Rectal smooth muscle tissue (tissue), 1 donor: Measurements from ENCODE around the gene SURF2.
A peak's percentile ranks its signal among the peaks of the same experiment; 100 is the strongest.

ENCODE experiments used
- H3K27ac ChIP-seq: one replicate; pipeline ENCODE4 v1.7.0; 2013; ENCODE audit warnings: low read depth, low read length, inconsistent platforms
- H3K27me3 ChIP-seq: one replicate; pipeline ENCODE4 v1.7.0; 2013; ENCODE audit warnings: low read length; ENCODE audit not compliant: control insufficient read depth, insufficient read depth
- H3K36me3 ChIP-seq: one replicate; pipeline ENCODE4 v1.7.0; 2013; ENCODE audit warnings: low read length; ENCODE audit not compliant: control insufficient read depth, insufficient read depth
- H3K4me1 ChIP-seq: one replicate; pipeline ENCODE4 v1.7.0; 2013; ENCODE audit warnings: low read length; ENCODE audit not compliant: control insufficient read depth, insufficient read depth
- H3K4me3 ChIP-seq: one replicate; pipeline ENCODE4 v1.7.0; 2013; ENCODE audit warnings: low read length
- H3K9ac ChIP-seq: one replicate; pipeline ENCODE4 v1.7.0; 2013; ENCODE audit warnings: low read length

Gene SURF2

DNA sequence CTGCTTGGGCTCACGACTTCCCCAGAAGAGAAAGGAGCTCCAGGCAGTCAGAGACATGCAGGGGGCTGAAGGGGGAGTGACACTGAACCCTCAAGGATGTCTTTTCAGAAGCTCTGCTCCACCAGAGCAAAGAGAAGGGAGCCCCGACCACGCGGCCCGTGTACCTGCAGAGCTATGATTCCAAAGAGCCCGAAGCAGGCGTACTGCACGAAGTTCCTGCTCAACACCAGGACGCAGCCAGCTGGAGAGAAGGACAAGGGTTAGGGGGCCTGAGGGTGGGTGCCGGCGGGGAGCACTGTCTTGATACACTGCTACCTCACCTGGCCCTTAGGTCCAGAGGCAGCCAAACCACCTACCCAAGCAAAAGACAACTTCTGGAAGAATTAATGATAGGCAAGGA is 10.1 kb downstream of the SURF2 start:
- no peaks in the 10 kb centered on the region for H3K4me1 ChIP-seq
- H3K4me3 ChIP-seq, result no peak overlapping the region
- H3K9ac ChIP-seq, result no peak overlapping the region
- peaks cover 44% of the 10 kb centered on the region for H3K36me3 ChIP-seq
- no peaks in the 10 kb centered on the region for H3K27me3 ChIP-seq
- no peak overlapping the region for H3K27ac ChIP-seq

DNA sequence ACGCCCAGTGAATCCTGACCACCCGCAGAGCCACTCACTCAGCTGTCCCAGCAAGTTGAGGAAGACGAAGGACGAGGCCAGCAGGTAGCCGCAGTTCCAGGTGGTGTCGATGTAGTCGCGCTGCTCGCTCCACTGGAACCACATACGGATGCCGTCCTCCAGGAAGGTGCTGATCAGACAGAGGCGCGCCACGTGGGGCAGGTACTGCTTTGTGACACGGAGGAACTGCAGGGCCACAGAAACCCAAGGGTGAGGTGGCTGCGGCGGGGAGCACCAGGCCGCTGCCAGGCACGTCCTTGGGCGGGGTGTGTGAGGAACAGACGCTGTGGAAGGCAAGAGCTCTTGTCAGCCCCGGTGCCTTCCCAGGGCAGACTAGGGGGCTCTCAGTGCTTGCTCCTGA is 10.9 kb downstream of the SURF2 start:
- no peak overlapping the region for H3K9ac ChIP-seq
- H3K4me3 ChIP-seq, result no peak overlapping the region
- H3K27ac ChIP-seq, result no peak overlapping the region
- no peaks in the 10 kb centered on the region for H3K4me1 ChIP-seq
- H3K36me3 ChIP-seq, result peaks cover 43% of the 10 kb centered on the region
- no peaks in the 10 kb centered on the region for H3K27me3 ChIP-seq

GRCh38 chr9:133367778-133368177 is 11.4 kb downstream of the SURF2 start:
- no peaks in the 10 kb centered on the region for H3K4me1 ChIP-seq
- no peak overlapping the region for H3K4me3 ChIP-seq
- no peak overlapping the region for H3K27ac ChIP-seq
- no peaks in the 10 kb centered on the region for H3K27me3 ChIP-seq
- peaks cover 41% of the 10 kb centered on the region for H3K36me3 ChIP-seq
- H3K9ac ChIP-seq, result no peak overlapping the region

GRCh38 chr9:133368249-133368881 is 12.0 kb downstream of the SURF2 start:
- no peak overlapping the region for H3K27ac ChIP-seq
- H3K4me1 ChIP-seq, result no peaks in the 10 kb centered on the region
- no peak overlapping the region for H3K4me3 ChIP-seq
- no peaks in the 10 kb centered on the region for H3K27me3 ChIP-seq
- H3K36me3 ChIP-seq, result peaks cover 39% of the 10 kb centered on the region
- H3K9ac ChIP-seq, result no peak overlapping the region

DNA sequence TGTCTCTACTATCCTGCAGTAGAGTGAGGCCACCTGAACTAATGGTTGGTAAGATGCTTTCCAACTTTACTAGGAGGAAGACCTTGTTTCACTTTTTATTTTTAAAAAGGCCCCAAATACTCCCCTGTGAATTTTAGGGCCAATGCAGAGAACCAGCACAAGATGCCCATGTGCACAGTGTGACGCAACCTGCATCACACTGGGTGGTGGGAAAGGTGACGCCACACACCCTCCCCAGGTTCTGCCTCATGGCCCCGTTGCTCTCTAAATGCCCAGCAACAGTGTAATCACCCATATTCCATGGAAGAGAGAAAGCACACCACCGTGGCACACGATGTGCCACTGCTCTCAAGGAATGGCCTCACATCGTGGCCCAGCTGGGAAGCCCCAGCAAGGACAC is 13.1 kb downstream of the SURF2 start:
- Histone ChIP-seq H3K27ac (no peak overlapping the region), H3K9ac (no peak overlapping the region), H3K27me3 (no peaks in the 10 kb centered on the region), H3K36me3 (peaks cover 34% of the 10 kb centered on the region), H3K4me1 (no peaks in the 10 kb centered on the region), H3K4me3 (no peak overlapping the region)

GRCh38 chr9:133369933-133370332 is 13.6 kb downstream of the SURF2 start:
- H3K36me3 ChIP-seq, result peaks cover 32% of the 10 kb centered on the region
- H3K27me3 ChIP-seq, result no peaks in the 10 kb centered on the region
- H3K27ac ChIP-seq, result no peak overlapping the region
- H3K4me1 ChIP-seq, result peaks cover 4% of the 10 kb centered on the region
- H3K9ac ChIP-seq, result no peak overlapping the region
- no peak overlapping the region for H3K4me3 ChIP-seq

DNA sequence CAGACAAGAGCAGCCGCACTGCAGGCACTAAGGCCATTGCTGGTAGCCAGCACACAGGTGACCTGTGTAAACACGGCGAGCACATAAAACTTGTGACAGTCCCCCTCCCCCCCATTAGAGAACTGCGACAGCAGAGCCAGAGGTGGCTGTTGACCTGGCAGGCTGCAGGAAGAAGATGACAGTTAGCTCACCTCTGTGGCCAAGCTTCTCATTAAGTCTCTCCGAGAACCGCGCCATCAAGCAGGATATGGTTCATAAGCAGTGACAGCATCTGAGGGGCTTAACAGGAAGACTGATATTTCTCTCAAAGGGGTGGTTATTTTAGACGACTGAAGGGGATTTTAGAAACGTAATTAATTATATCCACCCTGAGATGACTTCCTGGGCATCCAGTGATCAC is 14.3 kb downstream of the SURF2 start:
- no peak overlapping the region for H3K27ac ChIP-seq
- H3K4me1 ChIP-seq, result peaks cover 4% of the 10 kb centered on the region
- no peak overlapping the region for H3K9ac ChIP-seq
- peaks cover 26% of the 10 kb centered on the region for H3K36me3 ChIP-seq
- no peak overlapping the region for H3K4me3 ChIP-seq
- no peaks in the 10 kb centered on the region for H3K27me3 ChIP-seq

- Histone ChIP-seq H3K4me1 (peaks cover 4% of the 10 kb centered on the region), H3K9ac (peak overlapping the region; percentile 1), H3K27me3 (no peaks in the 10 kb centered on the region)
Observed at GRCh38 chr9:133371261-133371711, 14.9 kb downstream of the SURF2 start.

GRCh38 chr9:133372144-133372543 is 15.8 kb downstream of the SURF2 start:
- peaks cover 12% of the 10 kb centered on the region for H3K36me3 ChIP-seq
- no peak overlapping the region for H3K4me3 ChIP-seq
- H3K27ac ChIP-seq, result no peak overlapping the region
- no peak overlapping the region for H3K9ac ChIP-seq
- H3K27me3 ChIP-seq, result no peaks in the 10 kb centered on the region
- peaks cover 7% of the 10 kb centered on the region for H3K4me1 ChIP-seq

More at GRCh38 chr9:133371261-133371711, 14.9 kb downstream of the SURF2 start:
- Histone ChIP-seq H3K4me3 (no peak overlapping the region), H3K36me3 (peaks cover 20% of the 10 kb centered on the region), H3K27ac (no peak overlapping the region)

GRCh38 chr9:133374612-133375115 is 18.3 kb downstream of the SURF2 start:
- Histone ChIP-seq H3K36me3 (peaks cover 10% of the 10 kb centered on the region), H3K4me3 (peak overlapping the region; percentile 80), H3K9ac (peak overlapping the region; percentile 89), H3K4me1 (peaks cover 7% of the 10 kb centered on the region), H3K27ac (no peak overlapping the region), H3K27me3 (no peaks in the 10 kb centered on the region)

DNA sequence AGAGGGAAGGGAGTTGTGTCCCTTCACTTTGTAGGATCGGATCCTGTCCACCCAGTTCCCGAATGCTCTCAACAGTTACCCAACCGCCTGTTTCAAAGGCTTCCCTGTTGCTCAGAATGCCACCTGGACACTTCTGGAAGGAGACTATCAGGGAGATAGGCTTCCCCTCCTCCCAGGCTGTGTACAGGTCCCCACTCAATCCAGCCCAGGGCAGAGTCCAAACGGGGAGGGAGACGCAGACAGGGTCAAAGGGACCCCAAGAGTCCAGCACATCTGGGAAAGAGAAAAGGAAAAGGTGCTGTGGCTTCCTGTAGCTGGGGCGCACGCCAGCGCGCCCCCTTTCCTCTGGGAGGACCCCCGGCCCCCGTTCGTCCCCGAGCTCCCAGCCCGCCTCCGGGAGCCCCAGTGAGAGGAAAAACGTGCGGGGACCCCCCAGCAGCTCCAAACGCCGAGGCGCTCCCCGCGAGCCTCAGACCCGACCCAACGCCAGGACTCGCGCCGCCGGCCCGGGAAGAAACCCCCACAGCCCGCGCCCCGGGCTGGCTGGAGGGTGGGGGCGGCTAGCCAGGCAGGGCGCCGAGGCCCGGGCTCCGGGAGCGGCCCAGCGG is 18.9 kb downstream of the SURF2 start:
- Histone ChIP-seq H3K4me1 (peaks cover 7% of the 10 kb centered on the region), H3K36me3 (peaks cover 8% of the 10 kb centered on the region), H3K9ac (peak overlapping the region; percentile 89), H3K27ac (peak overlapping the region; percentile 90), H3K4me3 (peak overlapping the region; percentile 80), H3K27me3 (no peaks in the 10 kb centered on the region)

DNA sequence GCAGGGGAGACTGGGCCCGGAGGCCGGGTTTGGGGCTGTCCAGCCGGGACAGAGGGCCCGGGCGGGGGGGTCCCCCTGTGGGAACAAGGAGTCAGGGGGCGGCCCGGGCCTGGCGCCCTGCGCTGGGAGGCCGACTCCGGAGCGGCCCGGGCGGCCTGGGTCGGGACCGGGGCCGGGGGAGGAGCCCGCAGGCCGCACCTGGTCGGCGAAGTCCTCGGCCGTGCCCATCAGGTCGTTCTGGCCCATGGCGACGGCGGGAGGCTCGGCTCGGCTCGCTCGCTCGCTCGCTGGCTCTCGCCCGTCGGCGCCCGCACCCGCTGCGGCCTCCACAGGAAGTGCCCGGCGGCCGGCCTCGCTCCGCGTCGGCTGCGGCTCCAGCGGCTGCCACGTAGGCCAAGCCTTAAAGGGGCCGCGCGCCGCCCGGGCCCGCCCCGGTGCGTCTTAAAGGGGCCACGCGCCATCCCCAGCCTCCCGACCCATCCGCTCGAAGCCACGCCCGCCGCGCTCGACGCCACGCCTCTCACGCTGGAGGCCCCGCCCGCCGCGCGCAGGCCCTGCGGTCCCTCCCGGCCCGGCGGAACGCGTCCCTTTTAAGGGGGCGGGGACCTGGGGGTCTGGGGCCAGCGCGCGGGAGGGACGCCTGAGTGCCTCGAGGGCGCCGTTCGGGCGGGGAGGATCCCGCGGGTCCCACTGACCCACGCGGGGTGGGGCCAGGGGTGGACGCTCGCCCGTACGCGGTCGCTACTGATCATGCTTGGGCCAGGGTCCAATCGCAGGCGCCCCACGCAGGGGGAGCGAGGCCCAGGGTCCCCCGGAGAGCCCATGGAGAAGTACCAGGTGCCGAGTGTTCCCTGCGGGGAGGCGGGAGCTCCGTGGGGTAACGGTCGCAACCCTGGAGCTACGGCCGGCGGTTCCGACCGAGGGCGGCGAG is 19.6 kb downstream of the SURF2 start, which contains the start of the genes STKLD1 and SURF4:
STKLD1 (plus strand) TSS at position 643 of the 931 bp plus-strand sequence; CDS start at position 751, 108 bp downstream.
SURF4 (minus strand) TSS at position 337 of the 931 bp plus-strand sequence; CDS start at position 246, 91 bp downstream.
- Histone ChIP-seq H3K4me3 (peak within 1 kb of the TSS; percentile 80), H3K27me3 (no peaks in the 10 kb centered on the region), H3K9ac (peak within 1 kb of the TSS; percentile 89), H3K36me3 (peaks cover 3% of the 10 kb centered on the region), H3K4me1 (peaks cover 7% of the 10 kb centered on the region), H3K27ac (peak within 1 kb of the TSS; percentile 90)
